NB4 (cell line): ENCODE data around the gene CCDC34.

Source experiments
- CTCF ChIP-seq: IDR thresholded peaks from one replicate; pipeline ENCODE4 v1.5.1; 2012; ENCODE audit warnings: low read depth, low read length
- MAX ChIP-seq: IDR thresholded peaks from 2 replicates; pipeline ENCODE4 v1.6.1; 2011; ENCODE audit warnings: low read depth, low read length
- POLR2A ChIP-seq: IDR thresholded peaks from 2 replicates; pipeline ENCODE4 v1.6.1; 2011; ENCODE audit warnings: mild to moderate bottlenecking; ENCODE audit not compliant: insufficient read length; ENCODE audit errors: extremely low read depth

- no peak for TF ChIP-seq CTCF
- no peak for TF ChIP-seq MAX
- no peak for TF ChIP-seq POLR2A
Observed at GRCh38 chr11:27392278-27393114, 29.5 kb upstream of the CCDC34 start.
